Stimulated activated CD4-positive, alpha-beta T cell treated with anti-CD3 and anti-CD28 coated beads, TNF-alpha, amount 100 ng/mL, for 48 hours (primary cell): ENCODE data around the gene ANXA6.

Experiments used
- DNase-seq, 3 donors: peaks; one replicate each; pipeline ENCODE4 v3.0.0-alpha.2; 2020; ENCODE audit warnings: low read depth in 3 of 3

ANXA6 gene

DNA sequence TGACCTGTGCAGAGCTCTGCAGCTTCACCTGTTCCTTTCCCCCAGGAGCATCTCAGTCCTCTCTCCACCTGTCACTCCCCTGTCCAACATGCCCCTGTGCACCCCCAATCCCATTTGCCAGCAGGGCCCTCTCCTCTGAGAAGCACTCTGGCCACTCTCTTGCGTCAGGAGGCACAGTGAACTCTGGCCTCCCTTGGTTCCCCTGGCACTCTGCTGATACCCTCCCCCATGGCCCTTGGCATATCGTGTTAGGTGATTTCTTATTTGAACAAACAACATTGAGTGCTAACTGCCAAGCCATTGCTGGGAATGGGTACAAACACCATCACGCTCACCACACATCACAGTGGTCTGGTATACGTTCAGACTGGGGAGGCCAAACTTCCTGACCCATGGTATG lies 55.8 kb downstream of the ANXA6 start:
- DNase-seq = no peak

DNA sequence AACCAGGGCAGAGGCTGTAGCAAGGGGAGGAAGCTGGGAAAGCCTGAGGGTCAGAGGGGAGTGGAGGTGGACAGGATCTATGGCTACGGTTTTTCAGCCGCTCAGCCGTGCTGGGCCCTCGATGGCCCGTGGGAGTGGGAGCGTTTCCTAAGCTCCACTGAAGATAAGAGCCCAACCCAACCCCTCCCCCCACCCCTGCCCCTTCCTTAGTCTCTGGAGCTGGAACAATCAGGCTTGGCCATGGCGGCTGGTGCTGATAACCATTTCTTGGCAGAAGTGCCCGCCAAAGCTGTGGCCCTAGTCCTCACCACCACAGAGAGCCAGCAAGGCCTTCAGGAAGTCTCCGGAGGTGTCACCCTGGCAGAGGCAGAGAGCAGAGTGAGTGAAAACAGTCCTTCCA lies 56.4 kb downstream of the ANXA6 start:
- DNase-seq = no peak

DNA sequence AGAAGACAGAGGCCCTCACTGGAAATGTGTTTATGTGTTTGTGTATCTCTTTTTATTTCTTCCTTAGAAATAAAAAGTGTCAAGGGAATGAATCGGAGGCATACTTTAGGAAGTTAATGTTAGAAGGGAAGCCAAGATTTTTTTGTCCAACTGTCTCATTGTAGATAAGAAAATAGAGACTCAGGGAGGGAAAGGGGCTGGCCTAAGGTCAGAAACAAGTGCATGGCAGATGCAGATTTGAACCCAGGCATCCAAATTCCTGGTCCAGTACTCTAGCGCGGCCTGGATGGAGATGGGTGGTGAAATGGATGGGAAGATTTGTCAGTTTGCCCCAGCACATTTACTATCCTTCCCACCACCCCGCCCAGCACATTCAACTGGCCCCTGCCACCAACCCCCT lies 56.9 kb downstream of the ANXA6 start:
- no peak for DNase-seq

DNA sequence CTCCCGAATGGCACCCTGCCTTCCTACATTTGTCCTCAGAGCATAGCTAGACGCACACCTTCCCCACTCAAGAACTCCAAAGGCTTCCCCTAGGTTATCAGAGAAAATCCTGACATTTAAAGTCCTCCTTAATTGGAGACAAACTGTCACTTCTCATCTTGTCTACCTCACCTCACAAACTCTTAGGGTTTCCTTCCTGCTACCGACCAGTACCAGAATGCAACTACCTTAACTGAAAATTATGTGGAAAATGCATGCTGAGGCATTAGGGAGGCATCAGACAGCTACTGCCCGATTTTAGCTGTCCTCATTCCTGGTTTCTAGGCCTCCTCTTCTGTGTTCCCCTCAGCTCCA lies 58.8 kb downstream of the ANXA6 start:
- no peak for DNase-seq

DNA sequence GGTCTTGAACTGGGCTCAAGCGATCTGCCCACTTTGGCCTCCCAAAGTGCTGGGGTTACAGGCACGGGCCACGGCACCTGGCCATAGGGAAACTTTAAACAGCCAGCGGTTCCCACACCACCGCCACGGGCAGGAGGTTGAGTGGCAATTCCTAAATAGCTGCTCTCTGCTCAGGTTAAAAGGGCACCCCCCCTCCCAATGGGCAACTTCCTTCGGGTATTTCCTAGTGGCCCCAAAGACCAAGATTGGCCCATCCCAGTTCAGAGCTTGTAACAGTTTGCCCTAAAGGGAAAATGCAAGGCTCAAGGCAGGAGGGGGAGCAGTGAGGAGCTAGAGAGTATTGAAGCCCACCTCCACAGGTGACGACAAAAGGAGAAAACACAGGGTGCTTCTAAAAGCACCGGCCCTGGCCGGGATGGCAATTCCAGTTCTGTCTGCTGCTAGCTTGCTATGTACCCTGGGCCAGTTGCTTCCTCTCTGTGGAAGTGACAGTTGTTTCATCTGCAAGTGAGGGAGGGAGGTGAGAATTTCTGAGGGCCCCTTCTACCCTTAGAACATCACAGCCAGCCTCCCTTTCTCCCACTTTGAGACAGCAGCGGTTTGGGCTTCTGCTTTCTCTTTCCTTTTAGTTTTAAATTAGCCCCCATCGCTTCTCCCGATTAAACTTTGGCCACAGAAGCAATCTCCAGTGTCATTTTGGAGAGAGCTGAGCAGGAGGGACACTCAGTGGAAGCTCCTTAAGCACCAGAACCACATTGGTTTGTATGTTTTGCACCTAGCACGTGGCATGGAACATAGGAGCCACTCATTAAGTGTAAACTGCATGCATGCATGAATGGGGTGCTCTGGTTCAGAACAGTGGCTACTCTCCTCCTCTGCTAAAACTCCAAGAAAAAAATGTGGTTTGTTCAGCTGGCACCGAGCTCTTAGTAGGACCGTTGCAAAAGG lies 59.5 kb downstream of the ANXA6 start:
- no peak for DNase-seq

DNA sequence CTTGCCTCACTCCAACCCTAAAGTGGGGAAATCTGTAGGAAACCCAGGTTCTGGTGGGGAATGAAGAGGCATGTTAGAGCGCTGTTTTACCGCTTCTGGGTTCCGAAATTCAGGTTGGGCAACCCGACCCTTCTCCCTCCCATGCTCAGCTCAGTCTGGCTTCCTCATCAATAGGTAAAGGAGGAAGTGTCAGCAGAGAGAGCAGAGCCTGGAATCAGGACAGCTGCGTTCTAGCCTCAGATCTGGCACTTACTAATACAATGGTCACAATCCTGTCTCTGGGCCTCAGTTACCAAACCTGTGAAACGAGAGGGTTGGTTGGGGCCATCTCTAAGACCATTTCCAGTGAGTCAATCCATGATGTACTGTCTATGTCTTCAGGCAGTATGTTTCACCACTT lies 60.5 kb downstream of the ANXA6 start:
- no peak for DNase-seq

DNA sequence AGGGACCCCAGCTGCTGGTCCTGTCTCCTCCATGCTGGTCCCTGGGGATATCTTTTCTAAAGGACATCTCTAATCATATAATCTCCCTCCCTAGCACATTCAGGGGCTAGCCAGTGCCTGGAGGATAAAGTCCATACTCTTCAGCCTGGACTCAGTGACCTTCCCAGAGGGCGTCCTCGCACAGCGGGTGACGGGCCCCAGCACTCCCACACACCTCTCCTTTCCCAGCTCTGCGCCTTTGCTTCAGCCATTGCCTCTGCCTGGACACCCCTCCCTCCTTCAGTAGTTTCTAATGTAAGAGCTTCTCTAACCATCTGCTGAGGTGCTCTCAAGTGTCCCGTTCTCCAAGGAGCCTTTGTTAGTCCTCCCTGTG lies 61.6 kb downstream of the ANXA6 start:
- DNase-seq = no peak

DNA sequence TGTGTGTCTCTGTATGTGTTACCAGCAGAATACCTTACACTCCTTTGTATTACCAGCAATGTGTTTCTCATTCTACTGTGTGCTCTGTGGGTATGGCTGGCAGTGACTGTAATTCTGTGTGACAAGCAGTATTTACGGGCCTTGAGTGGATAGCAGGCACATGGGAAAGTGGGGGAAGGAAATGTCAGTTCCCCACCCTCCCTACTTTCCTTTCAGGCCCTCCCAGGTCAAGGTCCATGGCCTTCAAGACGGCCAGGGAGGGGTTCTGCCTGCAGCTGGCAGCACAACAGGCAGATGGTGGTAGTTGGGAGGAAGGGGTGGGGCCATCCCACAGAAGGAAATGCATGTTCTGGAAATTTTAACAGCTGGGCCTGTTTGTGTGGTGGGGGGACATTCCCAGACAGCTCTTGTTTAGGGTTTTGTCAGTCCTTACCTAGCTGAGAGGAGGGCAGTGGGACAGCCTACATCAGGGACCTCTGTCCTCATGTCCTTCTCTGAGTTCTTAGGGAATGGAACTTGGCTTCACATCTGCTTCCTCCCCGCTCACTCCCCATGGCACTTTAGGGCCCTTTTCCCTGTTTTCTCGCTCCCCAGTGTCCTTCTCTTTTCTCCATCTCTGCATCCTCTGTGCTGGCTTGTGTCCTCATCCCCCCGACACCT lies 62.1 kb downstream of the ANXA6 start:
- DNase-seq = no peak

DNA sequence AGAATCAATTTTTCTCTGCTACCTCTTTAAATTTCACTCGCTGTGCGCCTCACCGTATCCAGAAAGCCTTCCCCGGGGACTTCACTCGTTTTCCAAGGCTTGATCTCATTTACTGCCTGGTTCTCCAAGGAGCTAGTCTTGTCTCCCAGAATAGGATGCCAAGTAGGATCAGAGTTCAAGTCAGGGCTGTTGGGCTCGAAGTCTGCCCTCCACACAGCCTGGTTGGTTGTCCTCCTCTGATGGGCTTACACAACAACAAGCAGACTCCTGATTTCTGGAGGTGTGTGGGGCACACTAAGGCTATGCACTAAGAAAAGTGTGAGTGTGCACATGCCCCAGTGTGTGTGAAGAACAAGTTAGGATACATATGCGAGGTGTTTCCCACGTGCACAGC lies 62.7 kb downstream of the ANXA6 start:
- no peak for DNase-seq

DNA sequence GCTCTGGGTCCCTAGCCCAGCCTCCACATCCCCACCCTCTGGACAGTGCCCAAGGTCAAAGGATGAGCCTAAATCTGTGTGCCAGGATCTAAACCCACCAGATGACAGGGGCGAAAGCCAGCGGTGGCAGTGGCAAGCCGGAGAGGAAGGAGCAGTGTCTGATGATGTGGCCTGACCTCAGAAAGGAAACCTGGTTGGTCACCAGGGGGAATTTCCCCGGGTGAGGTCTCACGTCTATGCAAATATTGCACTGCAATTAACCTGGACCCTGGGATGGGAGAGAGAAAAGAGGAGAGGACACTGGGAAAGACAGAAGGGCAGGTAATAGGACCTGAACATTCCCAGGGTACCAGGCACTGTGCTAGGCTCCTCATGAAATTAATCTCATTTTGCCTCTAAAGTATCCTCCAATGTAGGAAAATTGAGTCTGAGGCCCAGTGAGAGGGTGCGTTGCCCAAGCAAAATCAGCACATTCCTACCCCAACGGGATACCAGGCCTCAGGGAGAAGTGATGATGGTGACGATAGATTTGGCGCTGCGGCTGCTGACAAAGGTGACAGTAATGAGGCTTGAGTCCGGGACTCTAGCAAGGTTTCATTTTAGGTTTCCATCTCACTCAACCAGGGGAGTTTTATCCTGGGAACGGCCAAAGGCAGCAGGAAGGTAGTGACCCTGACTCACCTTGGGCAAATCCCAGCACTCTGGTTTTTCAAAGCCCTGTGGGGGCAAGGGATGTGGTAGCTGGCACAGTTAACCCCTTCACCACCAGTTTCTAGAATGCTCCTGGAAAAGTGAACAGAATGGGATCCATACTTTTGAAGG lies 63.3 kb downstream of the ANXA6 start:
- DNase-seq = peak; percentile 50 to 53 (median 51)

DNA sequence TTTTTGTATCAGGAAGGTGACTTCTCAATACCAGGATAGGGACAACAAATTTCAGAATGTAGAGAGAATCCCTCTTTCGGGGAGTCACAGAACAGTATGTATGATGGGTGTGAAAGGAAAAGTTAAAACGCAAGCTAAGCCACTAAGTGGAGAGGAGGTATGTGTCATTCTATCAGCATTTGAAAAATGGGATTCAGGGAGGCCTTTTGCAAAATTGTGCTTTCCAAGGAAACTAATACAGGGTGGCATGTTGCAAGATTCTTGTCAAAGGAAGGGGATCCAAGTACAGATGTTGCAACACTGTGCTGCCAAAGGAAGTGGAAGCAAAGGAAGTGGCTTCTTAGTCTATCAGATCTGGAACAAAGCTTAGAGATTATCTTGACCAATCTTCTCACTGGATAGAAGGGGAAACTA lies 64.1 kb downstream of the ANXA6 start:
- DNase-seq = no peak

DNA sequence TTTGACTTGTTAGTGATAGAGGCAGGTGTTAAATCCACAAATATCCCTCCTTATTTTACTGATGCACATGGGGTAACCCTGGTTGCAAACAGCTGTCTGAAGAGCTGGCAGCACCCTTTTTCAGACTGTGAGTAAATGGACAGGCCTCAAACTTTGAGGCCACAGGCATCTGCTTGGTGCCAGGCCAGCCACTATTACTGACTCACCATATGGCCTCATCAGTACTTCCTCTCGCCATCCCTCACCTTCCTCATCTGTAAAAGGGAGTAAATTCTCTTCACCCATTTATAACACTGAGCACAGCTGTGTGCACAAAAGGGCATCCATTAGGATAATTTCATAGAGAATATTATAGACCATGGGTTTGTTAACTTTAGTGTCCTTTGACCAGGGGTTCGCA lies 64.8 kb downstream of the ANXA6 start:
- no peak for DNase-seq

DNA sequence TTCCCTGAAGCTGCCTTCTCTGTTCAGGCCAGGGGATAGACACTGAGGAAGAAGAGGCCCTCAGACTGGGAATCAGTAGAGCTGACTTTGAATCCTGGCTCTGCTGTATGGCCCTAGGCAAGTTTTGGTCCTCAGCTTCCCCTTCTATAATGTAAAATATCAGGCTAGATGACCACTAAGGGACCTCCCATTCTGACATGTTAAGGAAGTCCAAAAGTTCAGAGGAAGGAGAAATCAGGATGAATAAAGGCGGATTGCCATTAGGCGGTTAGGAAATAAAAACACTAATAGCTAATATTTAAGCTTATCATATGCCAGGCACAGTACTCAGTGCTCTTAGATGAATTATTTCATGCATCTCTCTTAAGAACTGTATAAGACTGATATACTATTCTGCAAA lies 67.9 kb downstream of the ANXA6 start:
- no peak for DNase-seq

DNA sequence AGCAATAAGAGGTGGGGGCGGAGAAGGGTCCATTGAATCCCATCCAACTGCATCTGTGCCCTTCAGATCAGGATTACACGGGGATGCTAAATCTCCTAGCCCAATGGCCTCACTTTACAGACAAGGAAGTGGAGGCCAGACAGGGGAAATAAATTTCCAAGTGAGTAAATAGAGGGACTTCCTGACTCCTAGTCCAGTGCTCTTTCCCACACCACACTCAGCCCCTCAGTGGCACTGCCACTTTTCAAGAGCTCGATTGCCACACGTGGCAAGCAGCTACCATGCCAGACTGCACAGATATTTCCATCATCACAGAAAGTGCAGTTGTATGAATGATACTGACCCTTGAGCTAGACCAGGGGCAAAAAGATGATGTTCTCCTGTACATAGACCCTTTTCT lies 68.6 kb downstream of the ANXA6 start:
- DNase-seq = no peak

DNA sequence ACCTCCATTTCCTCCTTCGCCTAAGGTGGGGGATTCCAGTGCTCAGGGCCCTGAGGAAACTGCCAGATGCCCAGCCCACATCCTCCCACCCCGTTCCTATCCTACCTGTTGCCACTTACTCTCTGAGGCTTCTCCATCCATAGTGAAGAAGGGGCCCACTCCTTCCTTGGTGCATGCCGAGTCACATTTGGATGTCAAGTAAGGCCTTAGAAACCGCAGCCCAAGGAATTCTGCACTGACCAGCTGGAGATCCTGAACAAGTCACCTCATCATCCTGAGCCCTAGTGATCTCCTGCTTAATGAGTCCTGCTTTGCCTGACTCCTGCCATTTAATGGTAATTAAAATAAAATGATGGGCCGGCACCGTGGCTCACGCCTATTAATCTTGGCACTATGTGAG lies 70.1 kb downstream of the ANXA6 start:
- DNase-seq = no peak

DNA sequence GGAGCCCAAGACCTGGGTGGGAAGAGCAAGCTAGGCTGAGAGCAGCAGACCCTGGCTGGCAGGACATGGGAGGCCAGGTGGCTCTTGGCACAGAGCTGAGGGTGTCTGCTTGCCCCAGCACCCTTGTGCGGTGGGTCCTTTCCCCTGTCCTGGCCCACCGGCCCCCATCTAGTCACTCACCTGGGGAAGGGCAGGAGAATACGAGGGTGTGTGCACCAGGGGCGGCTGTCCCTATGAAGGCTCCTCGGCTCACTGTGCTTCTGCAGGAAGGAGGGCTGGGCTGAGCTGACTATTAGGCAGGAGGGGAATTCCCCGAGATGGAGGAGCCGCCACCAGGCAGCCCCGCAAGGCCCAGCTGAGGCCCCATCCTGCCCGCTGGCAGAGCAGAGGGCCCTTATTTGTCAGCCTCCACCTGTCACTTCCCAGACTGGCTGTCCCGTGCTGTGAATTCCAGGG lies 70.6 kb downstream of the ANXA6 start:
- no peak for DNase-seq

DNA sequence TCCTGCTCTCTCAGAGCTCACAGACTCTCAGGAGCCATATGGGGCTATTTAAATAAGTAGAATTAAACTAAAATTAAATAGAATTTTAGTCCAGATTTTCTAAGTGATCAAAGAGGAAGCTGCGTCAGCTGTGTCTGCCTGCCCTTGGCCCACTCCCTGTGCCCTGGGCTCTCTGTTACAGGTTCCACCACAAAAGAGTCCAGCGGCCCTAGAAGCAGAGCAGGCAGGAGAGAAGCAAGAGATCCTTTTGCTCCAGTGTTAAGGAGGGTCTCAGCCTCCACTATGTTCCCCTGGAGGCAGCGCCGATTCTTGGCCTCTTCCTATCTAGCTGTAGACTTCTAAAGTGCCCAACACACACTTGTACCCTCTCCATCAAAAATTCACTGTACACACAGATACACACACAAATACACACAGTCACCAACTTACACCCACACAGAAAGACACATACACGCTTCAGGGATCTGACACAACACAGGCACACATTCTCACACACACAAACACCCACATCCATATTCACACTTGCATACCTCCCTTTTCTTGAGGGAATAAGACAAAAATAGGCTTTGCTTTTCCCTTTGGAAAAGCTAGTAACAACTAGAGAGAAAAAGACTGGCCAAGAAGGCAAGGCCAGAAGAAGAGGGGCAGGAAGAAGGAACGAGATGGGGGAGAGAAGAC lies 71.2 kb downstream of the ANXA6 start:
- DNase-seq = no peak

DNA sequence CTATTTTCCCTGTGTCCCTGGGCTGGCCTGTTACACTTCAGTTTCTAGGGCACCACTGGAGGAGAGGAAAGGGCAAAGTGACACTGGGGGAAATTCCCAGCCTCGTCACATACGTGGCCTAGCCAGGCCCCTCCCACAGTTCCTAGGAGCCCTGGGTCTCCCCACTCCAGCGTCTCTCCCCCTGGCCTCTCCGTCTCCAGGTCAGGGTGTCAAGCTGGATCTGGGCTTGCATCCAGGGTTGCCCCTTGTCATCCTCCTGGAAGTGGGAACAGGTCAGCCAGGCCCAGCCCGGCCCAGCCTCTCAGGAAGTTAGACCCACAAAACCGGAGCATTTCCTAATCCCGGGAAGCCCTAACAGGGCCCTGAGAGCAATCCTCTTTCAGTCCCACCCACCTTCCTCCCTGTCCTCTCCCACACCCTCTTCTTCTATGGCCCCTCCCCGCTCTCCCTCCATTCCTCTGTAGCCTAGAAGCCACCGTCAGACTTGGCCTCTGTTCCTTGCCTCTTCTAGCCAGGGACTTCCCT lies 72.0 kb downstream of the ANXA6 start:
- DNase-seq = no peak

DNA sequence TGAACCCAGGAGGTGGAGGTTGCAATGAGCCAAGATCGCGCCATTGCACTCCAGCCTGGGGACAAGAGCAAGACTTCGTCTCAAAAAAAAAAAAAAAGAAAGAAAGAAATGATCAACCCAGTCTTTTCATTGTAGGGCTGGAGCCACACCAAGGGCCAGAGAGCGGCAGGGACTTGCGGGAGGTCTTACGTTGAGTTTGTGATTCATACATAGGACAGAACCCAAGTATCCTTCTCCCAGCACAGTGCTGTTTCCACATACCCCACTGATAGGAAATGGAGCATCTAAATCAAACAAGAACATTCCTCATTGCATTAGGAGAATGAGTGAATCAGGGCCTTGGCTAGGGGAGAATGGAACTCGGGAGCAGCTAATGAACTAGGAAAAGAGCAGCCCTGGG lies 73.2 kb downstream of the ANXA6 start:
- DNase-seq = no peak

DNA sequence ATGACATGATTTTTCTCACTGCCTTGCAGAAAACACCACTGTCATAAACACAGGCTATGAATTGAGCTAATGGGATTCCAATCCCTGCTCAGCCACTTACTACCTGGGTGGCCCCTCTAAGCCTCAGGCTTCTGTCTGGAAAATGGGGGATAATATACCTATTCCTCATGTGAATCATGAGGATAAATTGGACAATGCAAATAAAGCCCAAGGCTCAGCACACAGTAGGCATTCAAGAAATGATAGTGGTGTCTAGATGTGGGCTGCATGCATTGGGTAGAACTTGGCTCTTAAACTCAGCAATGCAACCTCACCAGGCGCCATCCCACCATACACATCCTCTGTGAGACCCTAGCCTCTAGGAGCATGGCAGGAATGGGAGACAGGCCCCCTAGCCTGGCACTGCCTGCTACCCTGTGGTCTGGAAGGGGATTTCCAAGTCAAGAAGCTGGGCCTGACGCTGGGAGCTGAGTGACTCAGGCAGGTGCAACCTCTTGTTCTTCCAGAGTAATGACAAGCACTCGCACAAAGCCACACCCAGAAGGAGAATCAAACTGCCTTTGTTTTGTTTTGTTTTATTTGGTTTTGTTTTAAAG lies 74.4 kb downstream of the ANXA6 start:
- DNase-seq = peak in 1 of 3 donors; percentile 74

DNA sequence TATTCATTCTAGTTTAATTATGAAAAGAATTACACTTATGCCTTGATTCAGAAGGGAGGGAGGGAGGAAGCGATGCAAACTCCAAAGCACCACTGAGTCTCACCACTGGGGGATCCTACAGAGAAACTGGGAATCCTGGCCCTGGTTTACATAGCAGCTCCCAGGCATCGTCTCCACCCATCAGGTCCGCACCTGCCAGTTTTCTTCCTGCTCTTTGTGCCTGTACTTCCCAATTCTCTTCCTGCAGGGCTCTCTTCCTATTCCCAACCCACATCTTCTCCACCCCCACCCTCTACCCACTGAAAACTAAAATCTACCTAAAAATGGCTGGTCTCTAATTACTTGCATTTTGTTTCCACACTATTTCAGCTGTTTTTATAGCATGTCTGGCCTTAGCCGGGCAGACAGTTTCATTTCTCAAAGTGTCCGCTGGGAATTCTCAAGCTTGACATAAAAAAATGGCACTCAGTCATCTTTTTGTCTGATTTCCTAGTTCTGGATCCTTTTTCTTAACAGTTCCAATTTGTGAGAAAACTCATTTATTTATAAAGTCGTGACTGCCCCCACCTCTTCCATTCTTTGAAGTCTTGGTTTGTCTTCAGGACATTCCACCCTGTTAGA lies 75.2 kb downstream of the ANXA6 start:
- no peak for DNase-seq
